Heart left ventricle (tissue), 16 donors: ENCODE results near the gene TRIM71. TPM values are rescaled to one million over a fixed set of nuclear protein-coding genes. Genes with fewer than 3 reads are reported as not detected.

Experiments used
- ATAC-seq, 4 donors: fragments of 200-7000 bp; cut with Tn5 transposase; one replicate each; pipeline ENCODE4 v1.9.1; 2020 to 2022; ENCODE audit warnings: moderate library complexity in 4 of 4, mild to moderate bottlenecking in 3 of 4, moderate number of reproducible peaks in 1 of 4
- DNase-seq, 5 donors: peaks; one replicate each; pipeline ENCODE4 v3.0.0-alpha.2; 2020
- H3K27ac ChIP-seq, 12 donors: fragments of 200-600 bp; sonication (generic) in 4 of 12; one replicate each; pipeline versions ENCODE4 v1.5.0 to v1.8.0; 2016 to 2022; ENCODE audit warnings: mild to moderate bottlenecking in 2 of 12
- H3K27me3 ChIP-seq, 9 donors: fragments of 200-600 bp; sonication (generic) in 2 of 9; one replicate each; pipeline versions ENCODE4 v1.5.1 to v1.8.0; 2016 to 2022; ENCODE audit warnings: mild to moderate bottlenecking in 3 of 9
- H3K36me3 ChIP-seq, 9 donors: fragments of 200-600 bp; sonication (generic) in 2 of 9; one replicate each; pipeline versions ENCODE4 v1.5.0 to v1.8.0; 2018 to 2022; ENCODE audit warnings: mild to moderate bottlenecking in 2 of 9
- H3K4me1 ChIP-seq, 12 donors: fragments of 200-600 bp; sonication (generic) in 4 of 12; one replicate each; pipeline versions ENCODE4 v1.5.0 to v1.8.0; 2016 to 2022; ENCODE audit warnings: mild to moderate bottlenecking in 3 of 12
- H3K4me3 ChIP-seq, 12 donors: fragments of 200-600 bp; sonication (generic) in 4 of 12; one replicate each; pipeline versions ENCODE4 v1.5.0 to v1.8.0; 2017 to 2022; ENCODE audit warnings: mild to moderate bottlenecking in 9 of 12, moderate library complexity in 4 of 12
- H3K9me3 ChIP-seq, 12 donors: fragments of 200-600 bp; sonication (generic) in 4 of 12; one replicate each; pipeline versions ENCODE4 v1.5.0 to v1.8.0; 2016 to 2022; ENCODE audit warnings: mild to moderate bottlenecking in 1 of 12
- CTCF ChIP-seq, 12 donors: fragments of 200-600 bp; sonication (generic) in 4 of 12; IDR thresholded peaks; one replicate each; pipeline versions ENCODE4 v1.5.0 to v1.8.0; 2018 to 2022; ENCODE audit warnings: antibody characterized with exemption in 12 of 12, mild to moderate bottlenecking in 5 of 12
- POLR2A ChIP-seq, 2 donors: fragments of 450-650 bp; IDR thresholded peaks; one replicate each; pipeline ENCODE4 v1.6.1; 2017; ENCODE audit warnings: antibody characterized with exemption in 2 of 2, mild to moderate bottlenecking in 2 of 2, moderate library complexity in 2 of 2
- WGBS, 4 donors: extraction: QIAGEN DNeasy Blood & Tissue Kit in 2 of 4; methylation state at CpG; one replicate each; pipeline versions ENCODE4 v1.1.5 to v1.1.7; 2013 to 2018; 5-methylcytosine and 5-hydroxymethylcytosine counted together
- intact Hi-C, 10 donors: fragments of 100-400 bp; cut with DNase I; formaldehyde crosslinking; loops; one replicate each; pipeline versions ENCODE4 v1.11.1 to v1.14.2; 2022
- polyA plus RNA-seq, 2 donors: library from polyadenylated mRNA; stranded (reverse); fragments of 200-250 nt; gene quantifications; one replicate each; pipeline ENCODE4 v1.2.3, GENCODE V29; 2013
- total RNA-seq, 9 donors: library from RNA; depleted of rRNA in 2 of 9; stranded (reverse); fragments of >200 nt in 2 of 9; fragmentation: NEBNext Ultra II Directional in 3 of 9; extraction: Animal tissue kit (Norgen Biotek cat#: 25700) in 3 of 9; gene quantifications; one replicate each; pipeline versions ENCODE4 v1.1.0 to v1.2.4, GENCODE V29; 2016 to 2023
- donor health status: ischemic (EF 13 %, LVEDD 7.1; RV severe dilation, severe dysfunction).
- donor health status: healthy with polysubstance abuse.
- donor health status: DM: no; HTN: yes; CAD: no.
- donor health status: DM: no; HTN: no; CAD: no.
- donor health status: ischemic (EF 25% LVEDD 6.9; RV normal size, moderate dysfunction).
- donor health status: ischemic (EF 25% LVEDD 5.7; RV mildly dilated, moderate dysfunction).
- donor health status: healthy.
- donor health status: DM: yes; HTN: yes; CAD: no.
- donor health status: ischemic (EF 35%, LVEDD 5.7; RV mildly dilated, moderate dysfunction).
- donor health status: nonischemic (EF 11% LVEDD 7.7; RV severe dilation, severe dysfunction).
- donor health status: DM: yes; HTN: yes; CAD: no.
- donor health status: PGD.
- donor health status: ischemic (EF 29% LVEDD 5.4; RV normal size, mild dysfunction).
- donor health status: nonischemic (EF 23%, LVEDD 6.1; RV moderate dilation, normal function).

TRIM71 gene
- total and polyA plus RNA-seq, 11 donors, result 0.05 TPM; not detected in 9

DNA sequence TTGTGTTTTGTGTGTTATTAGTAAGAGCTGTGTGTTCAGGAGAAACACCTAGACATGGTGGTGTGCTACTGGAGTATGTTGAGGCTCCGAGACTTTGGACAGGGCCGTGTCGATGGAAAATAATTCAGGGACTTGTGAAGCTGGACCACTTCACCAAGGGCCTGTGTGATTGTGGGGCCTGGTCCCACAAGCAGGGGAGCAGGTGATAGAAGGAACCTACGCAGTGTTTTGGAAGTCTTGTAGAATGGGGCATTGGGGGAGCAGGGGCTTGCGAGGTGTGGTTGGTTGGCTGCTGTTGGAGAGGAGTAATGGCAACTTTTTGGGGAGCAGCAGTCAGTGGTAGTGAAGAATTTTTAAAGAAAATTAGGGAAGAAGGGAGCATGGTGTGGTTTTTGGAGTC is 48.7 kb downstream of the TRIM71 start:
- DNase-seq, result no peak
- no peaks in the 10 kb centered on the region for H3K27me3 ChIP-seq
- no peaks in the 10 kb centered on the region for H3K36me3 ChIP-seq
- H3K9me3 ChIP-seq, result no peaks in the 10 kb centered on the region
- H3K27ac ChIP-seq, result no peak overlapping the region
- H3K4me1 ChIP-seq, result no peaks in the 10 kb centered on the region
- 92 to 98% (median 95%) methylated on average over 5 of the region's 5 CpGs for WGBS, 4 donors
- TF ChIP-seq CTCF (IDR thresholded peaks at IDR 0.05) (no peak), POLR2A (IDR thresholded peaks at IDR 0.05) (no peak)
- intact Hi-C loops, result no loop called here
- H3K4me3 ChIP-seq, result no peak overlapping the region
- ATAC-seq, result no peak

DNA sequence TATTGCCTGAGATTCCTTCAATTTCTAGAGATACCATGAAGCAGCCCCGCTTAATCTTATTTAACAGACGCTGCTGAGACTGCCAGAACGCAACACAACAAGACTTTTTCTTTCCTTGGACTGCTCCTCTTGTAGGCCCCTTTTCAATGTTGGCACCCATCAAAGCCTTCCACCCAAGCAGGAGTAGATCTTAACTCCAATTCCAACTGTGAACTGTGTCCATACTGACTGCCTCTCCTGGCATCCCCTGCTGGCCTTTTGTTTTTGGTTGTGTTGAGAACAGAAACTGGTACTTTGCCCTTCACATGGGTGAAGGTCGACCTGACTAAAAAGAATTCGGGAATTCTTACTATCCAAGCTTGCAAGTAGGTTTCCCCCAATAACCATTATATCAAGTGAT is 50.2 kb downstream of the TRIM71 start:
- TF ChIP-seq CTCF (IDR thresholded peaks at IDR 0.05) (no peak), POLR2A (IDR thresholded peaks at IDR 0.05) (no peak)
- Histone ChIP-seq H3K27me3 (no peaks in the 10 kb centered on the region), H3K9me3 (no peaks in the 10 kb centered on the region), H3K4me3 (no peak overlapping the region), H3K36me3 (no peaks in the 10 kb centered on the region), H3K4me1 (peaks cover 0 to 3% (median 0%) of the 10 kb centered on the region in 12 donors), H3K27ac (no peak overlapping the region)
- WGBS, 4 donors, result 88 to 91% (median 90%) methylated on average over 5 of the region's 5 CpGs
- intact Hi-C loops, result no loop called here
- no peak for DNase-seq
- ATAC-seq, result no peak

DNA sequence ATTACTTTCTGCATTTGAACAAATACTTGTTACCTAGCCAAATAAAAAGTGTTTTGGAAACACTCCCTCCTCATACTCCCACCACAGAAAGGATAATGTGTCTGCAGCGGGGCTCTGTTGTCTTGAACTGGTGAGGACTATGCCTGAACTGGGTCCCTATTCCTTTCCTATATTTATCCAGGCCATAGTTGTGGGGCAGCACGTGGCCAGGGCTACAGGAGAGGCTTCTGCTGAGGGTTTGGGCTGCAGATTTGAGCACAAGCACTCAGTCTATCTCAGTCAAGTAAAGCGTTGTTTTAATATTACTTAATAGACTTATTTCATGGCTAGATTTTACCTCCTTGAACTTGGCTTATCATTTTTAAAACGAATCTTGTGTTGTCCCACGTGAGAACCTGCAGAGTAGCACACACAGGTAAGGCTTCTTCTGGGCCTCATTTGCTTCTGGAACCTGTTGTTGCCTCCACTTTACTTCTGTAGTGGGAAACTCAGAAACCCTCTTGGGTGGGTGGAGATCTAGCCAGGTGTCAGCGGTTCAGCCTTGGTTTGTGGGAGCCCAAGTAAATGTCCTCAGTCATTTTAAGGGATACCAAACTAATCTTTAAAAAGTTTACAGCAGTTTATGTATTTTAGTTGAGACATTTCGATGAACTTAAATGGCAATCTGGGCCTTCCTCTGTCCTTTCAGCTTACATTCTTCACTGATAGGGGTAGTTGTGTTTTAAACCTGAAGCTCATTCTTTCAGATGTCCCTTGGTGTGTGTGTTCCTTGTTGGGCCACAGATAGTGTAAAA is 51.1 kb downstream of the TRIM71 start:
- no peak for ATAC-seq
- Histone ChIP-seq H3K4me3 (no peak overlapping the region), H3K27ac (no peak overlapping the region), H3K4me1 (peaks cover 0 to 9% (median 0%) of the 10 kb centered on the region in 12 donors), H3K9me3 (no peaks in the 10 kb centered on the region), H3K27me3 (no peaks in the 10 kb centered on the region), H3K36me3 (no peaks in the 10 kb centered on the region)
- 85 to 88% (median 86%) methylated on average over 7 of the region's 7 CpGs for WGBS, 4 donors
- DNase-seq, result no peak
- TF ChIP-seq CTCF (IDR thresholded peaks at IDR 0.05) (no peak), POLR2A (IDR thresholded peaks at IDR 0.05) (no peak)
- intact Hi-C loops, result no loop called here

GRCh38 chr3:32869513-32870047 is 51.8 kb downstream of the TRIM71 start:
- no peaks in the 10 kb centered on the region for H3K27me3 ChIP-seq
- 69 to 76% (median 73%) methylated on average over 15 of the region's 15 CpGs for WGBS, 4 donors
- intact Hi-C loops, result no loop called here
- peaks cover 0 to 9% (median 0%) of the 10 kb centered on the region in 12 donors for H3K4me1 ChIP-seq
- H3K4me3 ChIP-seq, result no peak overlapping the region
- H3K27ac ChIP-seq, result no peak overlapping the region
- no peaks in the 10 kb centered on the region for H3K36me3 ChIP-seq
- H3K9me3 ChIP-seq, result no peaks in the 10 kb centered on the region
- TF ChIP-seq CTCF (IDR thresholded peaks at IDR 0.05), result no peak
- no peak for TF ChIP-seq POLR2A (IDR thresholded peaks at IDR 0.05)
- ATAC-seq (no peak), DNase-seq (no peak)
